A549 (cell line): ENCODE results near the gene RERE. TPM values are rescaled to one million over a fixed set of nuclear protein-coding genes. Genes with fewer than 3 reads are reported as not detected.

Experiments
- ATAC-seq, 2 experiments: fragments of 200-7000 bp in 1 of 2; fragments of >200 bp in 1 of 2; cut with Nextera tagmentation in 1 of 2; cut with Tn5 transposase in 1 of 2; 3 replicates each; pipeline versions ENCODE4 v1.8.0 to v1.9.1; 2018 to 2020; ENCODE audit warnings: mild to moderate bottlenecking in 1 of 2, moderate library complexity in 1 of 2
- CTCF ChIA-PET: fragments of 300-600 bp; sonication (Branson Sonifier 250); formaldehyde crosslinking; extraction: SDS; loops from one replicate; lab custom pipeline; 2021; ENCODE audit warnings: antibody characterized with exemption, inconsistent platforms; lab: Yijun Ruan, JAX
- POLR2A ChIA-PET: fragments of 350-600 bp; formaldehyde crosslinking; extraction: SDS; loops from one replicate; lab custom pipeline; 2021; ENCODE audit warnings: antibody characterized with exemption, inconsistent platforms; lab: Yijun Ruan, JAX
- DNase-seq, 2 experiments: peaks; one replicate each; pipeline versions ENCODE4 v3.0.0 to v3.0.0-alpha.2; 2011 to 2016; ENCODE audit warnings: low read depth in 1 of 2, low spot score in 1 of 2
- FAIRE-seq: peaks from 2 replicates; lab custom pipeline; 2011; peaks lifted over from hg19 to GRCh38; lab: Jason Lieb, UNC
- H3K27ac ChIP-seq, 2 experiments: fragments of >200 bp; sonication (Bioruptor Twin); formaldehyde crosslinking; 3 replicates each; pipeline ENCODE4 v1.5.1; 2016 to 2017
- H3K4me1 ChIP-seq: fragments of >200 bp; sonication (Bioruptor Twin); formaldehyde crosslinking; 3 replicates; pipeline ENCODE4 v1.6.1; 2016
- H3K4me2 ChIP-seq: fragments of >200 bp; sonication (Bioruptor Twin); formaldehyde crosslinking; 3 replicates; pipeline ENCODE4 v1.6.1; 2016
- H3K4me3 ChIP-seq: fragments of >200 bp; sonication (Bioruptor Twin); formaldehyde crosslinking; 3 replicates; pipeline ENCODE4 v1.5.1; 2016
- H3K9me3 ChIP-seq: fragments of >200 bp; sonication (Bioruptor Twin); formaldehyde crosslinking; 3 replicates; pipeline ENCODE4 v1.6.1; 2016
- BCL3 ChIP-seq: fragments of >200 bp; sonication (Bioruptor Twin); formaldehyde crosslinking; IDR thresholded peaks from 3 replicates; pipeline ENCODE4 v1.6.1; 2016
- CBX8 ChIP-seq: fragments of 200-600 bp; sonication (generic); IDR thresholded peaks from 2 replicates; pipeline ENCODE4 v1.6.1; 2016
- CEBPB ChIP-seq, 2 experiments: fragments of >200 bp in 1 of 2; sonication (Bioruptor Twin) in 1 of 2; formaldehyde crosslinking in 1 of 2; IDR thresholded peaks; 2 replicates each; pipeline ENCODE4 v1.6.1; 2012 to 2016
- CHD2 ChIP-seq: fragments of 150-350 bp; IDR thresholded peaks from 2 replicates; pipeline ENCODE4 v1.6.1; 2014; ENCODE audit warnings: low read length; ENCODE audit not compliant: partially characterized antibody
- CHD4 ChIP-seq: fragments of 200-600 bp; sonication (generic); IDR thresholded peaks from 2 replicates; pipeline ENCODE4 v1.6.1; 2016; ENCODE audit warnings: antibody characterized with exemption, mild to moderate bottlenecking, borderline replicate concordance
- ELK1 ChIP-seq: fragments of 150-350 bp; IDR thresholded peaks from 2 replicates; pipeline ENCODE4 v1.6.1; 2014; ENCODE audit warnings: low read depth, mild to moderate bottlenecking, low read length
- FOXS1 ChIP-seq: fragments of 250-450 bp; sonication (Bioruptor Pico); IDR thresholded peaks from 2 replicates; pipeline ENCODE4 v1.5.0; 2020; ENCODE audit warnings: mild to moderate bottlenecking, moderate library complexity
- GATA3 ChIP-seq: IDR thresholded peaks from 2 replicates; pipeline ENCODE4 v1.6.1; 2012; ENCODE audit warnings: borderline replicate concordance
- HEYL ChIP-seq: fragments of 250-450 bp; sonication (Bioruptor Pico); IDR thresholded peaks from 2 replicates; pipeline ENCODE4 v1.8.0; 2021; ENCODE audit warnings: mild to moderate bottlenecking, moderate library complexity
- HMGXB4 ChIP-seq: fragments of 250-450 bp; sonication (Bioruptor Pico); IDR thresholded peaks from 2 replicates; pipeline ENCODE4 v1.5.0; 2021; ENCODE audit warnings: mild to moderate bottlenecking, moderate library complexity, borderline replicate concordance
- HOXB13 ChIP-seq: fragments of 250-450 bp; sonication (Bioruptor Pico); IDR thresholded peaks from 2 replicates; pipeline ENCODE4 v1.5.0; 2020; ENCODE audit warnings: low read depth, mild to moderate bottlenecking, moderate library complexity
- JUN ChIP-seq, 2 experiments: fragments of >200 bp; sonication (Bioruptor Twin); formaldehyde crosslinking; IDR thresholded peaks; 2 replicates in 1 of 2; 3 replicates in 1 of 2; pipeline ENCODE4 v1.6.1; 2016 to 2017
- JUNB ChIP-seq: fragments of >200 bp; sonication (Bioruptor Twin); formaldehyde crosslinking; IDR thresholded peaks from 2 replicates; pipeline ENCODE4 v1.6.1; 2016
- MAFK ChIP-seq: fragments of 450-650 bp; IDR thresholded peaks from 2 replicates; pipeline ENCODE4 v1.6.1; 2014; ENCODE audit not compliant: partially characterized antibody
- NFE2L2 ChIP-seq: fragments of 150-350 bp; conservative IDR thresholded peaks from 2 replicates; pipeline ENCODE4 v1.6.1; 2014; ENCODE audit warnings: low read length
- PBX3 ChIP-seq: IDR thresholded peaks from 2 replicates; pipeline ENCODE4 v1.6.1; 2012
- RARB ChIP-seq: fragments of 250-450 bp; sonication (Bioruptor Pico); IDR thresholded peaks from 2 replicates; pipeline ENCODE4 v1.8.0; 2021; ENCODE audit warnings: mild to moderate bottlenecking, moderate library complexity
- RCOR1 ChIP-seq: fragments of 150-350 bp; IDR thresholded peaks from 2 replicates; pipeline ENCODE4 v1.6.1; 2014; ENCODE audit warnings: antibody characterized with exemption, low read length, low read depth
- SREBF2 ChIP-seq: fragments of 450-650 bp; IDR thresholded peaks from 2 replicates; pipeline ENCODE4 v1.6.1; 2014; ENCODE audit warnings: mild to moderate bottlenecking, moderate library complexity
- TFCP2L1 ChIP-seq: fragments of 250-450 bp; sonication (Bioruptor Pico); IDR thresholded peaks from 2 replicates; pipeline ENCODE4 v1.5.0; 2021; ENCODE audit warnings: mild to moderate bottlenecking
- ZNF302 ChIP-seq: fragments of 250-450 bp; sonication (Bioruptor Pico); IDR thresholded peaks from 2 replicates; pipeline ENCODE4 v1.9.0; 2021; ENCODE audit warnings: inconsistent platforms, mild to moderate bottlenecking, moderate library complexity
- ZSCAN20 ChIP-seq: fragments of 250-450 bp; sonication (Bioruptor Pico); IDR thresholded peaks from 2 replicates; pipeline ENCODE4 v1.8.0; 2022; ENCODE audit warnings: mild to moderate bottlenecking, moderate library complexity
- WGBS: methylation state at CpG from one replicate; pipeline ENCODE4 v1.1.6; 2017; ENCODE audit errors: missing lambda C conversion rate; 5-methylcytosine and 5-hydroxymethylcytosine counted together
- polyA plus RNA-seq, 4 experiments: library from polyadenylated mRNA; depleted of rRNA in 3 of 4; stranded (reverse); fragments of >200 nt; fragmentation: RNase III in 1 of 4; extraction: RNeasy Plus Mini Kit Qiagen cat#74134 plus additional on column Dnase treatment in 1 of 4; gene quantifications; 2 replicates in 3 of 4; 3 replicates in 1 of 4; pipeline ENCODE4 v1.2.3, GENCODE V29; 2011 to 2017
- TF ChIP-seq, protein P1 (sequence below): fragments of 450-650 bp; IDR thresholded peaks from 2 replicates; pipeline ENCODE4 v1.6.1; 2014; ENCODE audit warnings: antibody characterized with exemption

The RERE gene
- polyA plus RNA-seq, 2 of the 4 experiments (the other 2 are of a cell fraction): 12.6 to 28.6 TPM

DNA sequence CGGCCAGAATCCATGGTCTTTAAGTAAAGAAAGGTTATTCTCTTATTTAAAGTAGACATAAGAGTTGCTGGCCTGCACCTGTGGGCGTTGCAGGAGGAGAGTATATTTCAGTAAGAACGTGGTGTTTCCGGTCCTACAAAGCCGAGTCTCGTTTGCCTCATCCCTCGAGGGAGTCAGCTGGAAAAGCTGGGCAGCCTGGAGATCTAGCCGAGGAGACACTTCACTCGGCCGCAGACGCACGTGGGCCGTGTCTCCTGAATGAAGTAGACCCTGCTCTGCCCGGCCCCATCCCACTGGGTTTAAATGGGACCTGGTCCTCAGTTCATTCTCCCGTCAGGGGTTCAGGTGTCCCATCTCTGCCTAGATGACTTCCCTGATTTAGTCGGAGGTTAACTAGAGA is 484.6 kb downstream of the RERE start (continued):
- TF ChIP-seq ELK1 (no peak), MAFK (no peak), HEYL (CRISPR knock-in tag) (no peak), JUN (IDR thresholded peaks at IDR 0.05) (no peak), JUNB (no peak), HOXB13 (no peak)
- TF ChIP-seq, protein P1, sequence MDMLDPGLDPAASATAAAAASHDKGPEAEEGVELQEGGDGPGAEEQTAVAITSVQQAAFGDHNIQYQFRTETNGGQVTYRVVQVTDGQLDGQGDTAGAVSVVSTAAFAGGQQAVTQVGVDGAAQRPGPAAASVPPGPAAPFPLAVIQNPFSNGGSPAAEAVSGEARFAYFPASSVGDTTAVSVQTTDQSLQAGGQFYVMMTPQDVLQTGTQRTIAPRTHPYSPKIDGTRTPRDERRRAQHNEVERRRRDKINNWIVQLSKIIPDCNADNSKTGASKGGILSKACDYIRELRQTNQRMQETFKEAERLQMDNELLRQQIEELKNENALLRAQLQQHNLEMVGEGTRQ: no peak

GRCh38 chr1:8330271-8331125 is 486.9 kb downstream of the RERE start:
- Histone ChIP-seq H3K4me3 (no peak overlapping the region), H3K4me1 (no peaks in the 10 kb centered on the region), H3K27ac (no peak overlapping the region), H3K4me2 (no peak overlapping the region), H3K9me3 (no peaks in the 10 kb centered on the region)
- ChIA-PET POLR2A (no interaction called here), CTCF (interaction anchor here (0.6 to 1.4 kb wide), 2 partner anchors 355 to 368 kb away, joined by 3 to 4 read pairs; no protein-coding TSS in a partner anchor)
- DNase-seq (no peak), ATAC-seq (no peak), FAIRE-seq (no peak)
- WGBS: 96% methylated on average over 38 of the region's 47 CpGs
- no peak for TF ChIP-seq RARB (CRISPR knock-in tag)
- TF ChIP-seq NFE2L2: no peak
- no peak for TF ChIP-seq TFCP2L1
- no peak for TF ChIP-seq ZSCAN20 (CRISPR knock-in tag)
- no peak for TF ChIP-seq CHD4
- TF ChIP-seq CBX8: no peak
- TF ChIP-seq PBX3: no peak
- no peak for TF ChIP-seq GATA3
- TF ChIP-seq ZNF302 (CRISPR knock-in tag): no peak
- TF ChIP-seq HMGXB4 (CRISPR knock-in tag): no peak

DNA sequence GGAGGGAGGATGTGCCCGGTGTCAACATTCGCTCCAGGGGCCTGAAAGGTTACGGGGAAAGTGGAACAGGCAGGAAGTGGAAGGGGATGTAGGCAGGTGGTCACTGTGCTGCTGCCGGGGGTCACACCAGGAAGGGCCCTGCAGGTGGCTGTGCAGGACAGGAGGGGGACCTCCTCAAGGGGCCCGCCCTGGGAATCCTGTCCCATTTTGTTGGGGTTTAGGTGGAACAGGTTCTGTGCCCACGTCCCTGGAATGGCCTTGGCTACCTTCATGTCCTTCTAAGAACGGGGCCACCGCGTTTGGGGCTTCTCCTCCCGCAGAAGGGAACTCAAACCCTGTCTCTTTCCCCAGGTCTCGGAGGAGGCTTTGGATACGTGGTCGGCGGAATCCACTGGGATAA is 487.6 kb downstream of the RERE start:
- ChIA-PET POLR2A (no interaction called here), CTCF (interaction anchor here (0.6 to 7.8 kb wide), 5 partner anchors 15 to 367 kb away, joined by 3 to 42 read pairs (median 4); no protein-coding TSS in a partner anchor)
- no peak for FAIRE-seq
- H3K4me3 ChIP-seq: no peak overlapping the region
- no peaks in the 10 kb centered on the region for H3K4me1 ChIP-seq
- WGBS: 85% methylated on average over 5 of the region's 14 CpGs
- ATAC-seq: no peak
- no peak overlapping the region for H3K27ac ChIP-seq
- no peaks in the 10 kb centered on the region for H3K9me3 ChIP-seq
- H3K4me2 ChIP-seq: no peak overlapping the region
- TF ChIP-seq BCL3 (no peak), FOXS1 (CRISPR knock-in tag) (no peak), CHD2 (no peak), RCOR1 (no peak), GATA3 (no peak), MAFK (no peak), CEBPB (IDR thresholded peaks at IDR 0.05) (no peak), SREBF2 (no peak)
- no peak for DNase-seq
